Adrenal gland (tissue), 5 donors: ENCODE measurements around the gene OR52K1.

Experiments used
- CTCF ChIP-seq, 6 experiments: fragments of 450-650 bp in 4 of 6; fragments of 200-600 bp in 2 of 6; sonication (generic) in 1 of 6; IDR thresholded peaks; 1 replicate in 5 of 6; 2 replicates in 1 of 6; pipeline versions ENCODE4 v1.5.1 to v1.8.0; 2016 to 2021; ENCODE audit warnings: antibody characterized with exemption in 6 of 6, mild to moderate bottlenecking in 2 of 6, moderate library complexity in 1 of 6
- POLR2A ChIP-seq, 2 donors: fragments of 450-650 bp; IDR thresholded peaks; one replicate each; pipeline ENCODE4 v1.6.1; 2017; ENCODE audit warnings: antibody characterized with exemption in 2 of 2, mild to moderate bottlenecking in 2 of 2, moderate library complexity in 1 of 2
- donor health status: DM: no; HTN: no; CAD: no.

- no peak for TF ChIP-seq CTCF (IDR thresholded peaks at IDR 0.05)
- TF ChIP-seq POLR2A (IDR thresholded peaks at IDR 0.05) = no peak
Observed at GRCh38 chr11:4459500-4459899, 22.9 kb upstream of the OR52K1 start.
